Kidney epithelial cell (primary cell): Measurements from ENCODE around the gene PLCB1. TPM values are rescaled to one million over a fixed set of nuclear protein-coding genes. Genes with fewer than 3 reads are reported as not detected.

Experiments
- DNase-seq: peaks from one replicate; pipeline ENCODE4 v3.0.0-alpha.2; 2010; ENCODE audit warnings: low read depth
- H3K27me3 ChIP-seq: 2 replicates; pipeline ENCODE4 v1.6.0; 2011; ENCODE audit warnings: low read length; ENCODE audit not compliant: control insufficient read depth, insufficient read depth
- H3K36me3 ChIP-seq: 2 replicates; pipeline ENCODE4 v1.5.1; 2011; ENCODE audit warnings: low read length; ENCODE audit not compliant: control insufficient read depth, insufficient read depth
- H3K4me3 ChIP-seq: 2 replicates; pipeline ENCODE4 v1.5.1; 2011; ENCODE audit warnings: low read depth, mild to moderate bottlenecking, control low read depth, low read length
- total RNA-seq: library from RNA; depleted of rRNA; stranded (reverse); fragments of >200 nt; gene quantifications from 2 replicates; pipeline ENCODE4 v1.2.3, GENCODE V29; 2015
- TF ChIP-seq, protein P1 (sequence below): IDR thresholded peaks from 2 replicates; pipeline ENCODE4 v1.5.1; 2011; ENCODE audit warnings: mild to moderate bottlenecking, moderate library complexity, low read length, control low read depth, inconsistent platforms; ENCODE audit not compliant: insufficient read depth, poor library complexity, severe bottlenecking

PLCB1 gene
- total RNA-seq, 1 donor from 2014 or later, result 5.1 TPM

DNA sequence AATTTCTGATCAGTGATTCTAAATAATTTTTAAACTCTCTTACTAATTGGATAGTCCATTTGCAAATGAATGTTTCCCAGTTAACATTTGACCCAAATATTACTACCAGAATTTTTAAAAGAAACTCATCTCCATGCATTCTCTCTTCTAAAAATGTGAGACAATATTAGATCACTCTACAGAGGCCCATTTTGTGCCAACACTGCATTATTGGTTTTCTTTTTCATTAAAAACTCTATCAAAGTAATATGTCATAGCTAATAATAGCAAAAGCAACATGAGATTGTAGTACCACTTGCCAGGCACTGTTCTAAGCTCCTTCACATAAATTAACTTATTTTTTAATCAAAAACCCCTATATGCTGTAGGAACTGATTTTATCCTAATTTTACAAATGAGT is 591.2 kb downstream of the PLCB1 start:
- no peak for DNase-seq
- Histone ChIP-seq H3K27me3 (no peaks in the 10 kb centered on the region), H3K4me3 (no peak overlapping the region), H3K36me3 (no peaks in the 10 kb centered on the region)
- TF ChIP-seq, protein P1, sequence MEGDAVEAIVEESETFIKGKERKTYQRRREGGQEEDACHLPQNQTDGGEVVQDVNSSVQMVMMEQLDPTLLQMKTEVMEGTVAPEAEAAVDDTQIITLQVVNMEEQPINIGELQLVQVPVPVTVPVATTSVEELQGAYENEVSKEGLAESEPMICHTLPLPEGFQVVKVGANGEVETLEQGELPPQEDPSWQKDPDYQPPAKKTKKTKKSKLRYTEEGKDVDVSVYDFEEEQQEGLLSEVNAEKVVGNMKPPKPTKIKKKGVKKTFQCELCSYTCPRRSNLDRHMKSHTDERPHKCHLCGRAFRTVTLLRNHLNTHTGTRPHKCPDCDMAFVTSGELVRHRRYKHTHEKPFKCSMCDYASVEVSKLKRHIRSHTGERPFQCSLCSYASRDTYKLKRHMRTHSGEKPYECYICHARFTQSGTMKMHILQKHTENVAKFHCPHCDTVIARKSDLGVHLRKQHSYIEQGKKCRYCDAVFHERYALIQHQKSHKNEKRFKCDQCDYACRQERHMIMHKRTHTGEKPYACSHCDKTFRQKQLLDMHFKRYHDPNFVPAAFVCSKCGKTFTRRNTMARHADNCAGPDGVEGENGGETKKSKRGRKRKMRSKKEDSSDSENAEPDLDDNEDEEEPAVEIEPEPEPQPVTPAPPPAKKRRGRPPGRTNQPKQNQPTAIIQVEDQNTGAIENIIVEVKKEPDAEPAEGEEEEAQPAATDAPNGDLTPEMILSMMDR, result no peak

DNA sequence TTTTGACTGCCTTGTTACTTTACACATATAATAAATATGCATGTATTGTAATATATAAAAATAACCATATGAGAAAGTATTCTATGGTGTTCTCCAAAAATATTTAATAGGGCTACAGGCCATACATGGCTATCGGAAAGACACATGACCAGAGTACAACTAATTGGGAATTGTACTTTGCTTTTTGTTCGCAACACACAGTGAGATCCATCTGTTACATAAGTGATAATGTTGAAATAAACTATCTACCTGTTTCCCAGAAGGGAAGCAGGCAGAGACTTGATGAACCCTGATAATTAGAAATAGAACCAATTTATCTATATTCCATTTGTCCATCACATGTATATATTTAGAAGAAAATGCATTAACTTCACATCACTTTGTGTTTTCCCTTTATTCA is 592.8 kb downstream of the PLCB1 start:
- Histone ChIP-seq H3K4me3 (no peak overlapping the region), H3K36me3 (no peaks in the 10 kb centered on the region), H3K27me3 (no peaks in the 10 kb centered on the region)
- no peak for DNase-seq
- TF ChIP-seq, protein P1, result no peak

DNA sequence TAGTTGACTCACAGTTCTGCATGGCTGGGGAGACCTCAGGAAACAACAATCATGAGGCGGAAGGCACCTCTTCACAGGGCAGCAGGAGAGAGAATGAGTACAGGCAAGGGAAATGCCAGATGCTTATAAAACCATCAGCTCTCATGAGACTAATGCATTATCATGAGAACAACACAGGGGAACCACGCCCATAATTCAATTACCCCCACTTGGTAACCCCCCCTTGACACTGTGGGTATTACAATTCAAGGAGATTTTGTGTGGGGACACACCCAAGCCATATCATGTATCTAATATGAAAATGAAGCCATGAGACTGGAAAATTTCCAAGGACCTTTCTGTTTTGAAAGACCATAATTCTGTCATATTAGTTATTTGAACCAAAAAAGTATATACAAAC is 594.4 kb downstream of the PLCB1 start:
- TF ChIP-seq, protein P1, result no peak
- Histone ChIP-seq H3K36me3 (no peaks in the 10 kb centered on the region), H3K4me3 (no peak overlapping the region), H3K27me3 (no peaks in the 10 kb centered on the region)
- DNase-seq, result no peak

DNA sequence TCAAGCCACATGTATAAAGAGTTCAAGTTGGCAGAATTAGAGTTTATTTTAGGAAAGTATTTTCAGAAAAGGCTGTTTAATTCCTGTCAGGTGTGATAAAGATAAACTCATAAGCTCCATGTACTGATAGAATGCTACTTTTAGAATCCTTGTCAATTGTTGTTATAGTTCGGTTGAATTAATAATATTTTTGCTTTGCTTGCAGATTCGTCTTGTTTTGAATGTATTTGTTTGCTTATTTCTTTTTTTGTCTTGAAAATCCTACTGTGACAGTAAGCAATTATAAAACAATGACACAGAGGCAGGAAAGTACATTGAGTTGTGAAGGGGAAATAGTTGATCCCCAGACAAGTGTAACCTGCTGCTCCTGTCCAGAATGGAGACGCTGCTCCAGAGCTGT is 602.9 kb downstream of the PLCB1 start:
- no peaks in the 10 kb centered on the region for H3K27me3 ChIP-seq
- DNase-seq, result no peak
- TF ChIP-seq, protein P1, result no peak
- H3K36me3 ChIP-seq, result no peaks in the 10 kb centered on the region
- H3K4me3 ChIP-seq, result no peak overlapping the region

DNA sequence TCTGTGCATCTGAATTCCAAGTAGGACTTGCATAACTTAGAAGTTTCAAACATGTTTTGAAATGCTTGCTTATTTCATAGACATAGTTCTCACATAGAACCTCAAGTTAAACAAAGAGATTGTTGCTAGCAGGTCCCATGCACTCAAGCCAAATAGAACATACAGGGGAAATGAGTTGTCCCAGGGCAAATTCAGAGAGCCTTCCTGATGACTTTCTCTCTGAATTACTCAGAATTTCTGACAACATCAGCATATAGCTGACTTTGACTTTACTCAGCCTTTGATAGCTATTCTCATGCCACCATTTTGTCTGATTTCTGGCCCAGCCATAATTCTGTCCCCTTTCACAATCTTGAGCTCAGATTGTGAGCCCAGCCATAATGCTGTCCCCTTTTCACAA is 603.6 kb downstream of the PLCB1 start:
- TF ChIP-seq, protein P1, result no peak
- no peak for DNase-seq
- Histone ChIP-seq H3K36me3 (no peaks in the 10 kb centered on the region), H3K4me3 (no peak overlapping the region), H3K27me3 (no peaks in the 10 kb centered on the region)

DNA sequence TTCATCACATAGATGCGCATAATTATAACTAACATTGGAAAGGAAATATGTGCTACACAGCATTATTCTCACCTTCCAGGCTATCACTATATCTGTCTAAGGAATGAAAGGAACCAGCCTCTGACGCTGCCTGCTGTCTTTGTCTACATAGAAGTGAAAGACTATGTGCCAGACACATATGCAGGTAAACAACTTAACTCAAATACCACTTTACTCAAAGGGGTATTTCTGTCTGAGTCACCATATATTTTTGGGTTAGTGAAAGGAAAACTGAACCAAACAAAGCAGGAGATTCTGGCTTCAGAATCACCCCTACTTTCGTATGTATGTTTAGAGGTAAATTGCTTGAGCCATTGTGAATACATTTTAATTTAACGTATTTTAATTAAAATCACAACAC is 608.2 kb downstream of the PLCB1 start:
- TF ChIP-seq, protein P1, result no peak
- no peaks in the 10 kb centered on the region for H3K27me3 ChIP-seq
- no peaks in the 10 kb centered on the region for H3K36me3 ChIP-seq
- H3K4me3 ChIP-seq, result no peak overlapping the region
- DNase-seq, result no peak
